ENCODE data around the gene PDE10A. TPM values are rescaled to one million over a fixed set of nuclear protein-coding genes. Genes with fewer than 3 reads are reported as not detected.

The PDE10A gene
- total and polyA plus RNA-seq, 2 of the 13 experiments (the other 11 are each of a cell fraction or from before 2014, with no cell fraction given) = not detected

DNA sequence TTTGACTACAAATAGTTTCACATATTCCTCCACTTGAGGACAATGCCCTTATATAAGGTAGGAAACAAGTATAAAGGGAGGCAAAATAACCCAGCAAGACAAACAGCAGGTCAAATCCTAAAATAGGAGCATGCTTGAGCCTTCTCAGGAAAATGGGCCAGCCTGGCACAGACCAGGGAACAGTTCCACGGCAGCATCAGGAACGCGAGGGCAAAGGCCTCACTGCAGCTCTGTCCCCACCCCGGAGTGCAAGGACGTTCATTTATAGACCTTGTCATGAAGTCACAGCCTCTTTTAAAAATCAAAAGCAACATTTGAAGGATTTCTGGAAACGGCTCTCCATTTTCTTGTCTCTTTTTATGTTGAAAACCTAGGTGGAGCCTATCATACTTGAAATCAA is 17.1 kb downstream of the PDE10A start:
- Histone ChIP-seq H4K20me1 (ENCODE audit: insufficient read depth, low read length) (no peaks in the 10 kb centered on the region), H2AFZ (ENCODE audit: low read length) (no peak overlapping the region), H3K27me3 (ENCODE audit: control insufficient read depth in 1 of 2, insufficient read depth in 2 of 2, low read length in 2 of 2) (peaks cover 0 to 47% of the 10 kb centered on the region in 2 experiments), H3K4me1 (ENCODE audit: insufficient read depth, low read length) (no peaks in the 10 kb centered on the region), H3K36me3 (replicated peaks in 1 of 2; ENCODE audit: control insufficient read depth in 1 of 2, insufficient read depth in 2 of 2, low read length in 2 of 2) (no peaks in the 10 kb centered on the region), H3K79me2 (ENCODE audit: insufficient read depth, low read length) (no peaks in the 10 kb centered on the region), H3K4me2 (ENCODE audit: low read depth, low read length) (no peak overlapping the region), H3K9ac (ENCODE audit: insufficient read depth, low read depth, low read length) (no peak overlapping the region), H3K4me3 (replicated peaks in 1 of 3; ENCODE audit: insufficient read depth in 1 of 3, low read depth in 2 of 3, low read length in 3 of 3) (no peak overlapping the region), H3K27ac (ENCODE audit: extremely low read length, insufficient read depth, low read length) (no peak overlapping the region), H3K9me3 (ENCODE audit: low read length) (no peaks in the 10 kb centered on the region)
- ATAC-seq = no peak
- BruUV-seq (replicated peaks) = no TSS peak
- ChIA-PET CTCF (ENCODE audit: low intra/inter-chr PET ratio, low total read pairs) (no interaction called here), POLR2A (no interaction called here)
- TF ChIP-seq TBP (CRISPR knock-in tag; IDR thresholded peaks at IDR 0.05) (no peak), DNMT1 (CRISPR knock-in tag; IDR thresholded peaks at IDR 0.05) (no peak), ZNF562 (CRISPR knock-in tag; IDR thresholded peaks at IDR 0.05; ENCODE audit: borderline replicate concordance) (no peak), SP1 (IDR thresholded peaks at IDR 0.05) (no peak), SP1 (CRISPR knock-in tag; IDR thresholded peaks at IDR 0.05) (no peak), FOXO1 (CRISPR knock-in tag; IDR thresholded peaks at IDR 0.05) (no peak), ESRRA (CRISPR knock-in tag; IDR thresholded peaks at IDR 0.05; ENCODE audit: low read depth) (no peak), ZNF883 (CRISPR knock-in tag; IDR thresholded peaks at IDR 0.05; ENCODE audit: not compliant biosample characterization) (no peak), PAF1 (CRISPR knock-in tag; IDR thresholded peaks at IDR 0.05) (no peak), ZNF839 (CRISPR knock-in tag; IDR thresholded peaks at IDR 0.05; ENCODE audit: borderline replicate concordance) (no peak), NBN (conservative IDR thresholded peaks at IDR 0.05) (no peak), ZBTB8A (CRISPR knock-in tag; IDR thresholded peaks at IDR 0.05; ENCODE audit: borderline replicate concordance, low read depth) (no peak), ZNF430 (CRISPR knock-in tag; IDR thresholded peaks at IDR 0.05) (no peak), SRF (IDR thresholded peaks at IDR 0.05; ENCODE audit: low read depth, low read length) (no peak), ZNF772 (CRISPR knock-in tag; IDR thresholded peaks at IDR 0.05) (no peak), PRPF4 (IDR thresholded peaks at IDR 0.05; ENCODE audit: low read depth, low read length, poor library complexity, severe bottlenecking) (no peak), AFF4 (CRISPR knock-in tag; IDR thresholded peaks at IDR 0.05) (no peak), IKZF4 (CRISPR knock-in tag; IDR thresholded peaks at IDR 0.05; ENCODE audit: borderline replicate concordance, low read depth, not compliant biosample characterization) (no peak), BCL3 (CRISPR knock-in tag; IDR thresholded peaks at IDR 0.05) (no peak), KDM6A (CRISPR knock-in tag; IDR thresholded peaks at IDR 0.05; ENCODE audit: low read depth) (no peak)
- TF ChIP-seq, protein P1, sequence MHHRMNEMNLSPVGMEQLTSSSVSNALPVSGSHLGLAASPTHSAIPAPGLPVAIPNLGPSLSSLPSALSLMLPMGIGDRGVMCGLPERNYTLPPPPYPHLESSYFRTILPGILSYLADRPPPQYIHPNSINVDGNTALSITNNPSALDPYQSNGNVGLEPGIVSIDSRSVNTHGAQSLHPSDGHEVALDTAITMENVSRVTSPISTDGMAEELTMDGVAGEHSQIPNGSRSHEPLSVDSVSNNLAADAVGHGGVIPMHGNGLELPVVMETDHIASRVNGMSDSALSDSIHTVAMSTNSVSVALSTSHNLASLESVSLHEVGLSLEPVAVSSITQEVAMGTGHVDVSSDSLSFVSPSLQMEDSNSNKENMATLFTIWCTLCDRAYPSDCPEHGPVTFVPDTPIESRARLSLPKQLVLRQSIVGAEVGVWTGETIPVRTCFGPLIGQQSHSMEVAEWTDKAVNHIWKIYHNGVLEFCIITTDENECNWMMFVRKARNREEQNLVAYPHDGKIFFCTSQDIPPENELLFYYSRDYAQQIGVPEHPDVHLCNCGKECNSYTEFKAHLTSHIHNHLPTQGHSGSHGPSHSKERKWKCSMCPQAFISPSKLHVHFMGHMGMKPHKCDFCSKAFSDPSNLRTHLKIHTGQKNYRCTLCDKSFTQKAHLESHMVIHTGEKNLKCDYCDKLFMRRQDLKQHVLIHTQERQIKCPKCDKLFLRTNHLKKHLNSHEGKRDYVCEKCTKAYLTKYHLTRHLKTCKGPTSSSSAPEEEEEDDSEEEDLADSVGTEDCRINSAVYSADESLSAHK (CRISPR knock-in tag; IDR thresholded peaks at IDR 0.05; ENCODE audit: borderline replicate concordance) = no peak
- FAIRE-seq = no peak
- no peak for DNase-seq (ENCODE audit: low spot score)
- 3% methylated on average over 6 of the region's 6 CpGs for WGBS (ENCODE audit: low lambda C conversion rate)
- intact Hi-C loops (cut with micrococcal nuclease; ENCODE audit: unreplicated experiment) (no loop called here), in situ Hi-C loops (cut with HindIII; ENCODE audit: extremely low pct_ligation_motif_present, low pct_unique_long_range_greater_than_20kb) (no loop called here)

All from HepG2 (cell line).